AG04449 (cell line): ENCODE measurements around the gene PKP3.
A peak's percentile ranks its signal among the peaks of the same experiment; 100 is the strongest.
"Not testable (repeated sequence)": the region's sequence is repeated elsewhere in the genome, so short reads cannot be mapped to it uniquely, and the experiment has no call there.

Experiments
- CTCF ChIA-PET: fragments of 350-600 bp; formaldehyde crosslinking; extraction: SDS; loops from one replicate; lab custom pipeline; 2021; ENCODE audit warnings: antibody characterized with exemption; lab: Yijun Ruan, JAX
- POLR2A ChIA-PET: fragments of 400-600, 350-600 bp; formaldehyde crosslinking; extraction: SDS; loops from one replicate; lab custom pipeline; 2020; ENCODE audit warnings: antibody characterized with exemption, inconsistent platforms; lab: Yijun Ruan, JAX
- DNase-seq: peaks from one replicate; pipeline ENCODE4 v3.0.0-alpha.2; 2010; ENCODE audit warnings: low read depth, low spot score
- H3K4me3 ChIP-seq: 2 replicates; pipeline ENCODE4 v1.5.1; 2011; ENCODE audit warnings: low read depth, mild to moderate bottlenecking, control low read depth, low read length
- CTCF ChIP-seq: IDR thresholded peaks from one replicate; pipeline ENCODE4 v1.5.1; 2011; ENCODE audit warnings: mild to moderate bottlenecking, moderate library complexity, low read length, control low read depth, inconsistent platforms; ENCODE audit not compliant: insufficient read depth; ENCODE audit errors: missing control alignments

Gene PKP3

GRCh38 chr11:394034-394857 lies at the start of gene PKP3:
PKP3 (plus strand) TSS chr11:394209; CDS start chr11:394293, 84 bp downstream.
- ChIA-PET CTCF (interaction anchor here (1.3 kb wide), 1 partner anchor 31 kb away, joined by 3 read pairs; no protein-coding TSS in a partner anchor), POLR2A (no interaction called here)
- H3K4me3 ChIP-seq, result peak within 1 kb of the TSS; percentile 8; the same call in 1 of the 2 replicates
- TF ChIP-seq CTCF, result no peak
- DNase-seq, result no peak

DNA sequence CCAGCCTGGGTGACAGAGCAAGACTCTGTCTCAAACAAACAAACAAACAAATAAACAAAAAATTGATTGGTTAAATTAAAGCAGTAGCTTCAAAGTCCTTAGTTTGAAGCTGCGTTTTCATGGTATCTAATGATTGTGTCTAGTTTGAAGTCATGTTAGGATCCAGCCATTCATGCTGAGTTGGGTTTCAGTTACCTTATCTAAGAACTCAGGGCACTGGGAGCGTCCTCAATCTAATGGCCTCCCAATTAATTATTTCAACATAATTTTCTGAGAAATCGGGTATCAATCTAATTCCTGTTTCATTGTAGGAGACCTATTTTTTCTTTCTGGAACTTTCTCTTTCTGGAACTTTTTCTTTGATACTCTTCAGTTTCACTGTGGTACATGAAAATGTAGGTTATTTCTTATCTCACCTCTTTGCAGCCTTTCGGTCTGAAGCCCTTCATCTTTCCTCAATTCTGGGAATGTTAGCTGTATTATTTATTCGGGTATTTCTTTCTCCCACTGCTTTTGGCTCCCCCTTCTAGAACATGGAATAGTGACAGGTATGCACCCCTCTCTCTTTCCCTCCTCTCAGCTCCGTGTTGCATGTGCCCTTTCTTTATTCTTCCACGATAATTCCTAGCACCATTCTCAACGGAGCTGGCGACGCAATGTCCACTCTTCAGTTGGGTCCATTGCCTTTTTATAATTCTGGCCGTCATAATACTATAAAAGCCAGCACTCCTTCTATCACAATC lies 49.0 kb upstream of the PKP3 start:
- no peak overlapping the region for H3K4me3 ChIP-seq
- no peak for TF ChIP-seq CTCF
- DNase-seq, result no peak
- ChIA-PET CTCF (interaction anchor here (0.7 to 2.2 kb wide), 3 partner anchors 8 to 39 kb away, joined by 3 to 6 read pairs (median 5); no protein-coding TSS in a partner anchor), POLR2A (no interaction called here)

GRCh38 chr11:346529-346928 lies 47.5 kb upstream of the PKP3 start:
- CTCF ChIA-PET, result interaction anchor here (0.6 to 1.6 kb wide), 2 partner anchors 8 to 96 kb away, joined by 3 to 6 read pairs; no protein-coding TSS in a partner anchor
- no peak for TF ChIP-seq CTCF
- POLR2A ChIA-PET, result interaction anchor here (1.1 kb wide), 1 partner anchor 9 kb away, joined by 3 read pairs; no protein-coding TSS in a partner anchor

GRCh38 chr11:349270-349954 lies 44.6 kb upstream of the PKP3 start:
- ChIA-PET POLR2A (interaction anchor here (0.6 kb wide), 1 partner anchor 10 kb away, joined by 3 read pairs; no protein-coding TSS in a partner anchor), CTCF (interaction anchor here (0.9 to 1.3 kb wide), 4 partner anchors 20 to 99 kb away, joined by 3 to 4 read pairs (median 3); no protein-coding TSS in a partner anchor)
- not testable (repeated sequence) for DNase-seq, H3K4me3 ChIP-seq

More at GRCh38 chr11:346529-346928, 47.5 kb upstream of the PKP3 start:
- DNase-seq, result no peak
- H3K4me3 ChIP-seq, result no peak overlapping the region

DNA sequence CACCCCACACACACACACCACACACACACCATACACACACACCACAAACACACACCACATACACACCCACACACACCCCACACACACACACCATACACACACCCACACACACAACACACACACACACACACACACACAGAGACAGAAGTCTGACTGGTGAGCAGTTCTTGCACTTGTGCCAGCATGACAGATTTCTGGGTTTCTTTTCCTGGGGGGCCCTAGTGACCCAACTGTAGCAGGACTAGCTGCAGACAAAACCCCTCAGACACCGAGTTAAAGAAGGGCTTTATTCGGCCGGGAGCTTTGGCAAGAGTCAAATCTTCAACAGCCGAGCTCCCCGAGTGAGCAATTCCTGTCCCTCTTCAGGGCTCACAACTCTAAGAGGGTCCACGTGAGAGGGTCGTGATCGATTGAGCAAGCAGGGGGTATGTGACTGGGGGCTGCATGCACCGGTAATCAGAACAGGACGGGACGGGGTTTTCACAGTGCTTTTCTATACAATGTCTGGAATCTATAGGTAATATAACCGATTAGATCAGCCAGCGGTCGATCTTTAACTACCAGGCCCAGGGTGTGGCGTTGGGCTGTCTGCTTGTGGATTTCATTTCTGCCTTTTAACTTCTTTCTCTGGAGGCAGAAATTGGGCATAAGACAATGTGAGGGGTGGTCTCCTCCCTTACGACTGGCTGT lies 43.8 kb upstream of the PKP3 start:
- POLR2A ChIA-PET, H3K4me3 ChIP-seq, CTCF ChIA-PET, DNase-seq: not testable (repeated sequence)

DNA sequence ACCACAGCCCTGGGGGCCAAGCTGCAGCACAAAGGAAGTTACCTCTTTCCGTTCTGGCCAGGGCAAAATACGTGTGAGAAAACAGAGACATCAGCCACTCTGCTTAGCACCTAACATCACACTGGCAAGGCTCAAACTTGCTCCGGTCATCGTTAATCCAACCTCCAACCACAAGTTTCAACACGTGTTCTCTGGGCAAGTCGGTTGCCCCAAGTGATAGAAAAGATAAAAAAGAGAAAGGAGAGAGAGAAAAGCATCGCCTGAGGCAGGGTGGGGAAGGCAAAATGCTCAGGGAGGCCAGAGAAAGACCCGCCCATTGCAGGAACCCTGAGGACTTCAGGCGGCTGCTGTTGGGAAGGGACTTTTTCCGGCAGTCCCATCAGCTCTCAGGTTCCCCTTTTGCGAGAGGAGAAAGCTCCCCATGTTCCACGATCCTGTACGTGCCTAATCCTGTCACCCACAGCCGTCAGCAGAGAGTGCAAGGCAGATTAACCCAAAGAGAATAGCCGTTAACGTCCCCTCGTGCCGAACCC lies 43.2 kb upstream of the PKP3 start:
- no peak overlapping the region for H3K4me3 ChIP-seq
- ChIA-PET CTCF (no interaction called here), POLR2A (no interaction called here)
- no peak for TF ChIP-seq CTCF
- DNase-seq, result no peak
